ENCODE measurements around the gene HSD17B2.

DNA sequence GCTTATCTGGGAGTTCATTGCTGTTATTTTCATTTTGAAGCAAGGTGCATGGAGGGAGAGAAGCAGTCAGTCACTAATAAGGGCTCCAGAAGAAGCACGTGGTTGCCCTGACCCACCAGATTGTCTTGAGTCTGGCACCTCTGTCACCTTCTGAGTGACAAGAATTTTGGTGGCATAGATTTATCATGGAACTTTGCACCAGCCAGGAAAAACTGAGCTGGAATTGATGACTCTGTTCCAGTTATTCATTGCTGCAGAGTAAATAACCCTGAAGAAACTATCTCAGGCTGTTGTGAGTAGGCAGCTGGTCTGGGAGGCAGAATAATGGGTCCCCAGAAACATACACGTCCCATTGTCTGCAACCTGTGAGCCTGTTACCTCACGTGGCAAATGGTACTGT is 44.8 kb downstream of the HSD17B2 start:
- TF ChIP-seq EZH2 (IDR thresholded peaks at IDR 0.05; ENCODE audit: borderline replicate concordance, low read length) (no peak), CTCF (IDR thresholded peaks at IDR 0.05; ENCODE audit: low read length) (no peak)
